Stimulated activated CD4-positive, alpha-beta T cell treated with anti-CD3 and anti-CD28 coated beads, TNF-alpha, amount 100 ng/mL, for 24 hours (primary cell): ENCODE results near the gene NYNRIN.
"Not testable (repeated sequence)": the region's sequence is repeated elsewhere in the genome, so short reads cannot be mapped to it uniquely, and the experiment has no call there.

Source experiments
- DNase-seq, 3 experiments: peaks; one replicate each; pipeline ENCODE4 v3.0.0-alpha.2; 2020; ENCODE audit warnings: low read depth in 3 of 3

NYNRIN gene

GRCh38 chr14:24398653-24399446 is at the start of gene NYNRIN:
Gene NYNRIN (plus strand): TSS chr14:24399003. CDS start chr14:24399247, 244 bp downstream.
- DNase-seq = peak in 1 of 3 experiments; percentile 11

- DNase-seq = no peak
These were observed 49.1 kb upstream of the NYNRIN start for GRCh38 chr14:24349742-24350141.

- DNase-seq = no peak
These were observed 47.3 kb upstream of the NYNRIN start for GRCh38 chr14:24351517-24351916.

GRCh38 chr14:24353559-24354481 is 45.0 kb upstream of the NYNRIN start:
- no peak for DNase-seq

GRCh38 chr14:24354482-24354825 is 44.3 kb upstream of the NYNRIN start:
- not testable (repeated sequence) for DNase-seq

GRCh38 chr14:24355009-24355408 is 43.8 kb upstream of the NYNRIN start:
- DNase-seq = no peak

- no peak for DNase-seq
These were observed 42.6 kb upstream of the NYNRIN start for GRCh38 chr14:24356208-24356607.

- no peak for DNase-seq
These were observed 38.5 kb upstream of the NYNRIN start for GRCh38 chr14:24360281-24360680.

- DNase-seq = no peak
These were observed 37.5 kb upstream of the NYNRIN start for GRCh38 chr14:24361326-24361725.

GRCh38 chr14:24362241-24362960 is 36.4 kb upstream of the NYNRIN start:
- DNase-seq = no peak

- DNase-seq = no peak
These were observed 35.4 kb upstream of the NYNRIN start for GRCh38 chr14:24363401-24363800.

- no peak for DNase-seq
These were observed 34.0 kb upstream of the NYNRIN start for GRCh38 chr14:24364841-24365240.

- DNase-seq = peak; percentile 27 to 74 (median 41)
These were observed 33.0 kb upstream of the NYNRIN start for GRCh38 chr14:24365600-24366412.

- no peak for DNase-seq
These were observed 32.4 kb upstream of the NYNRIN start for GRCh38 chr14:24366413-24366720.

GRCh38 chr14:24366721-24367513 is 31.9 kb upstream of the NYNRIN start:
- no peak for DNase-seq

GRCh38 chr14:24367514-24368211 is 31.1 kb upstream of the NYNRIN start, which contains the start of gene NFATC4:
Gene NFATC4 (plus strand): TSS chr14:24368184. CDS start chr14:24368341, 157 bp downstream.
- no peak for DNase-seq

GRCh38 chr14:24368212-24368561 is 30.6 kb upstream of the NYNRIN start:
- no peak for DNase-seq

GRCh38 chr14:24368562-24369252 is 30.1 kb upstream of the NYNRIN start:
- DNase-seq = no peak

- no peak for DNase-seq
These were observed 29.3 kb upstream of the NYNRIN start for GRCh38 chr14:24369463-24369862.
